HG03469 (cell line): Measurements from ENCODE around the gene ZCCHC12.
"Not testable (repeated sequence)": the region's sequence is repeated elsewhere in the genome, so short reads cannot be mapped to it uniquely, and the experiment has no call there.

ENCODE experiments used
- ATAC-seq: cut with Tn5 transposase; IDR thresholded peaks from one replicate; pipeline ENCODE4 v1.9.1; 2021; ENCODE audit warnings: mild to moderate bottlenecking, moderate library complexity, moderate number of reproducible peaks; ENCODE audit not compliant: unreplicated experiment

ZCCHC12 gene

DNA sequence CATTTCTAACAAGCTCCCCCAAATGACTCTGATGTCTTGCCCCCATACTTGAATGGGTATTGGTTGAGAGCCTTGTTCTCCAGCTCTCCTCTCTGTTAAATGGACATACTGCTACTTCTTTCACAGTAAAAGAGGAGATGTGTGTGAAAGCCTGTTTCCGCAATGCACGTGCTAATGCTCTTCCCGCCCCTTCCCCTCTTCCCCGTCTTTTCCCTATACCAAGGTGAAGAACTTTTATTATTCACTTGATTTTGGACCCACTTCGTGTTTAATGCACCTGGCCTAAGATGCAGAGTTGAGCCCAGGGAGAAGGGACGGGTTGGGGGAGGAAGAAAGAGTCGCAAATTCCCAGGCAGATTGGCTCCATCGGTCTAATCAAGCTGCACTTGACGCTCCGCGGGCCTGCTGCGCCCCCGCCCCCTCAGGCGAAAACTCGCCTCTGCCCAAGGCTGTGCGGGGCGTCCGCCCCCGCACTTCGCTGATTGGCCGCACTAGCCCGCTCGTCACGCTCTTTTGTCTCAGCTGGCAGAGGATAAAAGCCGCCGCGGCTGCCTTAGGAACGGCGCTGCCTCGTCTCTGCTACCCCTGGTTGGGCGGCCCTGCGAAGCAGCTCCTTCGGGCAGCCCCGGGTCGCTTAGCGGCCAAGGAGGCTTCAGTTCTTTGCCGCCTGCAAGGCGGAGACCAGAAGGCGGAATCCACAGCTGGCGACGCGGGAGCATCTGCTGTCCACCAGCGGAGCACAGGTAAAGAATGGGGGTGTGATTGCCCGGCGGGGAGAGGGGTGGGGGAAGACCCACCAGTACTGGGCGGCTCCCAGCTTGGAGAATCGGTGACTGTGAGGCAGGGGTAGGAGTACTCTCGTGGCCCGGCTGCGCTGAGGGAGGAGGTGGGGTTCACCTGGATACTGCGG is at the start of gene ZCCHC12:
ZCCHC12 (plus strand) TSS at position 562 of the 910 bp plus-strand sequence. CDS start 1,421 bp downstream, outside the sequence.
- ATAC-seq: no peak

GRCh38 chrX:118779581-118779980 is 44.0 kb upstream of the ZCCHC12 start:
- no peak for ATAC-seq

DNA sequence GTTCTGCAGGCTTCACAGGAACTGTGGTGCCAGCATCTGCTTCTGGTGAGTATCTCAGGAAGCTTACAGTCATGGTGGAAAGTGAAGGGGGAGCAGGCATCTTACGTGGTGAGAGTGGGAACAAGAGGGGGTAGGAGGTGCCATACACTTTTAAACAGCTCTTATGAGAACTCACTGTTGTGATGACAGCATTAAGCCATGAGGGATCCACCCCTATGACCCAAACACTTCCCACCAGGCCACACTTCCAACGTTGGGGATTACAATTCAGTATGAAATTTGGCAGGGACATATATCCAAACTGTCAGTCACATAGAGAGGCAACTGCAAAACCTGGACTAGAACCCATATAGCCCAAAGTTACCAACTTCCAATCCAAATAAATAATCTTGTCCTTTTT is 43.1 kb upstream of the ZCCHC12 start:
- no peak for ATAC-seq

DNA sequence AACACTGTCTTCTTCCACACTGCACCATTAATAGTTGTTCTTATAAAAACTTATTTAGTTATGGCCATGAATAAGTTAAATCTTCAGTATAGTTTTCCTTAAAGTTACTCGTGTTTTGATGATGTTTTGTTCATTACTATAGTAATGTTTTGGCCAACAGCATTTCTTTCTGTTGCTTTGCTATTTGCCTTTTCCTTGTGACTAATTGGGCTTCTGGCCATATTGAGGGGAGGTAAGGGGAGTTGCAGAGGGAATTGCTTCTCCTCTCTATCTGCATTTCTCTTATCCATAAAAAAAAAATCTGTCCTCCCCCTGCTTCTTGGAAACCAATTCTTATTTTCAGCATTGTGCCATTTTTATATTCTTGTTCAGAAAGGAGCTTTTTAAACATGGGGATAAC is 42.7 kb upstream of the ZCCHC12 start:
- no peak for ATAC-seq

DNA sequence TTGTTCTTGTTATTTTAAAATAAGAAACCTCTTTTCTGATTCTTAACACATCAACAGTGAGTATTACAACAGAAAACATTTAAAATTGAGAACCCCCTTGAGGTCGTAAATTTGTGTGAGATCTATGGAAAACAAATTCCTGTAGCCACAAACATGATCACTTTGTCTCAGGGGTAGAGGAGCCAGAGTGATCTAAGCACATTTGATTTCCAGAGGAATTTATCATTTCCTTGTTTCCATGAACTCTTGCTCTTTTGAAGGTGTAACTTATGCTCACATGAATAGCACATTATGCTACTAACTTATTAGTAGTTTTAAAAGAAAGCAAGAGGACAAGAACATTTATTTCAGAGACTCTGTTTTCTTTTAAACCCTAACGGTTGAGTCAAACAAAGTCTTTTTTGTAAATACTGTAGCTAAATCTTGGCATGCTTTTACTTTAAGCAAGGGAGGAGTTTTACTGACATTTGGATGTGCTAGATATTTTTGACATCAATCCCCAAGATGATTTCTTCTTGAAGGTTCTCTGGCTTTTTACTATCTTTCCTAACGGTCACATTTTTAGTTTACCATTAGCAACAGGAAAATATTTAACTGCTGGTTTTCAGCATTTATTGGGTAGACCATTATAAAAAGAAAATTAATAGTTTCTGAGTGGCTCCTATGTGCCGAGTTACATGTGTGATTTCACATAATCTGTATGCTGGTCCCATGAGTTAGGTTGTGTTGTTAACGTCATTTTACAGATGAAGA is 27.9 kb upstream of the ZCCHC12 start:
- no peak for ATAC-seq

- ATAC-seq: no peak
Measured at GRCh38 chrX:118802857-118803256, 20.8 kb upstream of the ZCCHC12 start.

DNA sequence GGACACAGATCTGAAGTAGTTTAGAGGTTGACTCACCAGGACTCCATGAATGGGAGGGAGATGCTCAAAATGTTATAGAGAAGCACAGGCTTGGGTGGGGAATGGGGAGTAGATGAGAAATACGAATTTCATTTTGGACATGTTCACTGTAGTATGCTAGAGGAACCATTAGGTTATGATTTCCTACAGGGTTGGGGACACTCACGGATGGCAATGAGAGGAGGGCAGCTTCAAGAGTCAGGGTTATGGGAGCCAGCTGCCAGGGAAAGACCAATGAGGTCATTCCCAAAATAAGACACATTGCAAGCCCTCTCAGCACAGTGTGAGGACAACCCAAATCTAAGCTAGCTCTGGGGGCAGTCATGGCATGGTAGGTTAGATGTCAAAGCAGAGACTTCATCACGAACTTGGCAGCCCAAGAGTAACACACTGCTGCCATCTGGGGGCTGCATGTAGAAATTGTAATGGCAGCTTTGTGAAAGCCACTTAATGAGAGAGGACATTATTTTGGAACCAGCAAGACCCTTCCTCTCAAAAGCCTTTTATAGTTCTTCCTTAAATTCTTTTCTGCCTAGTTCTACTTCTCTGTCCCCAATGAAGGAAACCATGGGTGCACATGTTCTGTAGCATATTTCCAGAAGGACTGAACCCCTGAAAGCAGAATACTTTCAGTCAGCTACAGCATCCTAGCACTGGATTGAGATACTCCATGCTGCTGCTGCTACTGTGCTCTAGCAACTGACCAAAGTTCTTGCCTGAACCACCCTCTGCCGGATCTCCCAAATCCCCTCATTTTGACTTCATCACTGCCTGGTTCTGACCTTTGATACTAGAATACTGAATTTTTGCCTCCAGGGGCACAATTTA is 16.2 kb upstream of the ZCCHC12 start:
- ATAC-seq: no peak

GRCh38 chrX:118817257-118817656 is 6.4 kb upstream of the ZCCHC12 start:
- not testable (repeated sequence) for ATAC-seq

DNA sequence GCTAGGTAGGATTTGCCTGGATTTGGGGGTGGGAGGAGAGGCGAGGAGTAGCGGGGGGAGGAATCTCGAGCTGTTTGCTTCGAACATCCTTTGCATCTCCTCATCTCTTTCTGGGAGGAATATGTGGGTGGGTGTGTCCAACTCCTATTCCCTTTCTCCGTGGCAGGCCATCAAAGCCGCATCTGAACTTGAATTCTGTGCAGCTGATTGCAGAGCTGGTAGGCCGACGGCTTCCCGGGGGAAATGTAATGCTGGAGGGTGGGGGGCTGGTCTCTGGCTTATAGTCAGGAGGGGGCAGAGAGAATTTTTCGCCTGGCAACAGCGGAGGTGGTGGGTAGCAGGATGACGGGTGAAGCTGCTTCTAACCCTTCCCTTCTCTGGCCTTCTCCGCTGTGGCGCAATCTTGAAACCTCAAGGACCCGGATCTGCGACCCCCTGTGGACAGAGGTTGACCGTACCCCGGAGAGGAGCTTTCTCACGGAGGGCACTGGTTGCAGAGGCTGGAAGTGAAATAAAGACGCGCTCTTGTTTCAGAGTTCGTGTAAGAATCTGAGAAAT is 628 bp downstream of the ZCCHC12 start:
- no peak for ATAC-seq

- no peak for ATAC-seq
Measured at GRCh38 chrX:118825227-118825626, 1.6 kb downstream of the ZCCHC12 start.

- ATAC-seq: no peak
Measured at GRCh38 chrX:118839334-118839958, 15.8 kb downstream of the ZCCHC12 start.

- no peak for ATAC-seq
Measured at GRCh38 chrX:118847676-118848075, 24.1 kb downstream of the ZCCHC12 start.

DNA sequence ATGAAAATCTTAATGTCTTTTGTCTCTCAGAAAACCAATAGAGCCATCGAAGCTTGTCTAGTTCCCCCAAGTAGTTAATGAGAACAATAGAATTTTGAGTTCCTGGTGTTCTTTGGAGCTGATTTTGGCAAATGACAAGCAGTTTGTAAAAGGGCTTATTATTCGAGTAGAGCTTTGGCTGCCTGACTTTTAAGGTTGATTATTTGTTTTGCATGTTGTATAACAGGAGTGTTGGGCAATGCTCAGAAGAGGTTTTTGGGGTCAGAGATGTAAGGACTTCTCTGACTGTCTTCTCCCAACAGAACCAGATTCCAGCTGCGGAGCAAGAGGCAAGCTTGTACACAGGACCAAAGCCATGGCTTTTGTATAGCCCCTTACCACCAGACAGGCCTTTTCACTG is 30.0 kb downstream of the ZCCHC12 start:
- ATAC-seq: no peak

GRCh38 chrX:118855681-118856310 is 32.2 kb downstream of the ZCCHC12 start:
- no peak for ATAC-seq

- no peak for ATAC-seq
Measured at GRCh38 chrX:118857006-118857405, 33.4 kb downstream of the ZCCHC12 start.

DNA sequence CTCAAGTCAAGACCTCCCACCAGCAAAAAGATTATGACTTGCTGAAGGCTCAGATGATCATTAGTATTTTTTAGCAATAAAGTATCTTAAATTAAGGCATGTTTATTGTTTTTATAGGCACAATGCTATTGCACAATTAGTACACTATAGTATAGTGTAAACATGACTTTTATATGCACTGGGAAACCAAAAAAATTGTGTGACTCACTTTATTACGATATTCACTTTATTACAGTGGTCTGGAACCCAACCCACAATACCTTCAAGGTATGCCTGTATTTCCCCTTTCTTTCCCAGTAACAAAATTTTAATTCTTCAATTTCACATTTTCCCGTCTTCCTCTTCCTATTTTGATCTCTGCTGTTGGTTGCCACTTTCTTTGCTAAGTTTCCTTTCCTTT is 37.7 kb downstream of the ZCCHC12 start:
- ATAC-seq: no peak

DNA sequence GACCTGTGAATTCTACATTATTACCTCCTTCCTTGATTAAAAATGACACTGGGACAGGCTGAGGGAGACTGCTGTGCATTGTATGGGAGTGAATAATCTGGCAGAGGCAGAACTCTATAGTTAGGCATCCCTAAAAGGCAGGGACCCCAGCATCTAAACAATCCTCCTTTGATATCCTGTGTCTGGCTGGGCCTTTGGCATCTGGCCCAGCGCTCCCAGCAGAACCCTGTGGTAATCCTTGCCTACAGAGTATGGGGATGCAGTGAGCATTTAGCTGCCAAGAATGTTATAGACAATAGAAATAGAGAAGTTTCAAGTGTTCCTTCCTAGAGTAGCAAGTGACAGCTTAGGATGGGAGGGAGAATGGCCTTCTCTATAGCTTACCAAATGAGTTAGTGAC is 38.5 kb downstream of the ZCCHC12 start:
- ATAC-seq: no peak

DNA sequence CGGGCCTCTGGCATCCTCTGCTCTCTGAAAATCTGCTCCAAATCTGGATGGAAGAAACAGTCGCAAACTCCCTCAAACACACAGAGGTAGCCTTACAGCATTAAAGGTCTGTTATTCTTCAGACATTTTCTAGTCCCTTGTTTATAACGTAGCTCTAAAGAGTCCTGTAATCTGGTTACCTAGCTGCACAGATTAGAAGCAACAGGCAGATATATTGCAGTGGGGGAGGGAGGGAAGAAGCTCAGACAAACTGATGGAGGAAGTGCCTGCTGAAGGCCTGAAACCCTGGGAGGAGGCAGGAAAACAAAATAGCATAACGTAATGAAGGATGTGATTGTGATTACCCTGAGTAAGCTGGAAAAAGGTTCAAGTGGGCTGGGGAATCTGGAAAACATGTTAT is 39.4 kb downstream of the ZCCHC12 start:
- ATAC-seq: no peak

GRCh38 chrX:118864063-118864635 is 40.5 kb downstream of the ZCCHC12 start:
- no peak for ATAC-seq
